SW 1271 (cell line): ENCODE results near the gene BCL10.

Experiments
- DNase-seq, 2 experiments: peaks; one replicate each; lab custom pipeline; 2025; lab: John Stamatoyannopoulos, UW

The BCL10 gene

GRCh38 chr1:85220756-85221201 lies 55.7 kb downstream of the BCL10 start:
- DNase-seq = no peak

GRCh38 chr1:85219853-85220610 lies 56.4 kb downstream of the BCL10 start:
- no peak for DNase-seq

- DNase-seq = no peak
Measured at GRCh38 chr1:85216697-85217096, 59.7 kb downstream of the BCL10 start.
